ENCODE measurements around the gene HIP1. TPM values are rescaled to one million over a fixed set of nuclear protein-coding genes. Genes with fewer than 3 reads are reported as not detected.
"Not testable (repeated sequence)": the region's sequence is repeated elsewhere in the genome, so short reads cannot be mapped to it uniquely, and the experiment has no call there.

The HIP1 gene
- total RNA-seq, 1 donor from 2014 or later, result 51.5 TPM

DNA sequence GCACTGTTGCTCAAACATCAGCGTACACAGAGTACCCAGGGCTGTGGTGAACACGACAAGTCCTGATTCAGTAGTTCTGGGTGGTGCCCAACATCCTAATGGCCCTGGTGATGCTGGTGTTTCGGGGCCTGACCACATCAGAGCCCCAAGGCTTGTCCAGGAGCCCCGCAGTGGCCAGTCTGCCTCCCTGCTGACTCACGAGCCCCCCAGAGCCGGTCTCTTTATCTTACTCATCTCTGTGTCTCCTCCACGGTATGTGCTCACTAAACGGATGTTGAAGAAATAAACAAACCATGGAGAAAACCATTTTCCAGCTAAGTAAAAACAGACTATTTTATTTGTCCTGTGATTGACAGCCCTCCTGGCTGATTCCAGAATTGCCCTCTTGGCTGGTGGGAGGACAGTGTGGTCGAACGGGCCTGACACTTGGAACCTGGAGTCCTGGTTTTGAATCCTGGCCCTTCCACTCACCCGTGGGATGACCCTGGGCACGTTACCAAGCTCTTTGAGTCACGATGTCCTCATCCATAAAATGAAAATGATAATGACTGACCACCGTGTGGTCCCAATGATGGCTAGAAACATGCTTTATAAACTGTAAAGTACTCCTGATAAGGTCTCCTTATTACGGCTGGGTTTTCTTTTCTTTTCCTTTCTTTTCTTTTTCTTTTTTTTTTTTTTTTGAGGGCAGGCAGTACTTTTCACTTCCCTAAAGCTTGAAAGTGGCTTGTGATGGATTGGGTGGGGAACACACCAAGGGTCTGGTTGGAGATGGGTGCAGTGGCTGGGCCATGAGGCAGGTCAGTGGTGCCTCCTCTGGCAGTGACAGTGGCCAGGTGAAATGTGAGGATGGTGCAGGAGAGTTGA, 5.7 kb downstream of the HIP1 start:
- Histone ChIP-seq H3K27me3 (ENCODE audit: low read depth) (no peaks in the 10 kb centered on the region), H3K36me3 (peaks cover 6% of the 10 kb centered on the region), H3K4me1 (peaks cover 58% of the 10 kb centered on the region), H3K27ac (peak overlapping the region; percentile 65), H3K9me3 (no peaks in the 10 kb centered on the region), H3K4me3 (no peak overlapping the region)
- intact Hi-C loops (cut with DNase I), result no loop called here
- DNase-seq, result no peak
- ATAC-seq, result no peak
- TF ChIP-seq CTCF (IDR thresholded peaks at IDR 0.05), result no peak

DNA sequence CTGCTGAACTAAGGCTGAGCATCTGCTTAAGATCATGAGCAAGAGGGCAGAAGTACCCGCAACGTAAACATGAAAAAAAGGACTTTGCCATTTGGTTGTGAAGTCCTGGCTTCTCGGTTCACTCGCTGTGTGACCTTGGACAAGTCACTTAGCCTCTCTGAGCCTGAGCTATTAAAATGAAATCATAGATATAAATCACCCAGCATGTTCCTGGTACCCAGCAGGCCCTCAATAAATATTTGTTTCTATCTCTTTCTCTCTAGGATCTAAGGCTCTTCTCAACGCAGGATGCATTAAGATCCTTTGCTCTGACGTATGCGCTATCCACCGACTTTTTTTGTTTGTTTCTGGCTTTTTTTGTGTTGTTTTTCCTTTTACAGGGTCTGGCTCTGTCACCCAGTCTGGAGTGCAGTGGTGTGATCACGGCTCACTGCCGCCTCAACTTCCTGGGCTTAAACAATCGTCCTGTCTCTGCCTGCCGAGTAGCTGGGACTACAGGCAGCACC, 6.7 kb downstream of the HIP1 start:
- no peaks in the 10 kb centered on the region for H3K27me3 ChIP-seq (ENCODE audit: low read depth)
- H3K9me3 ChIP-seq, result no peaks in the 10 kb centered on the region
- ATAC-seq (no peak), DNase-seq (no peak)
- no peak for TF ChIP-seq CTCF (IDR thresholded peaks at IDR 0.05)
- intact Hi-C loops (cut with DNase I), result no loop called here
- no peak overlapping the region for H3K4me3 ChIP-seq
- H3K36me3 ChIP-seq, result peaks cover 6% of the 10 kb centered on the region
- H3K4me1 ChIP-seq, result peaks cover 56% of the 10 kb centered on the region
- peak overlapping the region; percentile 65 for H3K27ac ChIP-seq

- no peaks in the 10 kb centered on the region for H3K9me3 ChIP-seq
- TF ChIP-seq CTCF (IDR thresholded peaks at IDR 0.05), result no peak
- intact Hi-C loops (cut with DNase I), result no loop called here
- DNase-seq, result peak; percentile 39
- no peaks in the 10 kb centered on the region for H3K27me3 ChIP-seq (ENCODE audit: low read depth)
- H3K4me3 ChIP-seq, result no peak overlapping the region
- peaks cover 6% of the 10 kb centered on the region for H3K36me3 ChIP-seq
- peaks cover 50% of the 10 kb centered on the region for H3K4me1 ChIP-seq
- ATAC-seq, result no peak
- H3K27ac ChIP-seq, result peak overlapping the region; percentile 22
Observed at GRCh38 chr7:75729851-75730274, 8.9 kb downstream of the HIP1 start.

GRCh38 chr7:75727881-75728593, 10.7 kb downstream of the HIP1 start:
- Histone ChIP-seq H3K4me1 (peaks cover 44% of the 10 kb centered on the region), H3K27me3 (ENCODE audit: low read depth) (no peaks in the 10 kb centered on the region), H3K36me3 (no peaks in the 10 kb centered on the region), H3K27ac (peak overlapping the region; percentile 79), H3K4me3 (no peak overlapping the region), H3K9me3 (no peaks in the 10 kb centered on the region)
- intact Hi-C loops (cut with DNase I), result no loop called here
- ATAC-seq (peak; percentile 93 to 94), DNase-seq (peak; percentile 91)
- TF ChIP-seq CTCF (IDR thresholded peaks at IDR 0.05), result no peak

GRCh38 chr7:75727351-75727750, 11.4 kb downstream of the HIP1 start:
- H3K4me3 ChIP-seq; intact Hi-C loops (cut with DNase I); H3K27me3 ChIP-seq (ENCODE audit: low read depth); H3K9me3 ChIP-seq; H3K36me3 ChIP-seq; ATAC-seq: not testable (repeated sequence)
- Histone ChIP-seq H3K27ac (peak overlapping the region; percentile 79), H3K4me1 (peaks cover 44% of the 10 kb centered on the region)
- peak; percentile 25 for DNase-seq

All from lower lobe of right lung (tissue), 2 donors.